ENCODE results near the gene RUNX2.

RUNX2 gene

DNA sequence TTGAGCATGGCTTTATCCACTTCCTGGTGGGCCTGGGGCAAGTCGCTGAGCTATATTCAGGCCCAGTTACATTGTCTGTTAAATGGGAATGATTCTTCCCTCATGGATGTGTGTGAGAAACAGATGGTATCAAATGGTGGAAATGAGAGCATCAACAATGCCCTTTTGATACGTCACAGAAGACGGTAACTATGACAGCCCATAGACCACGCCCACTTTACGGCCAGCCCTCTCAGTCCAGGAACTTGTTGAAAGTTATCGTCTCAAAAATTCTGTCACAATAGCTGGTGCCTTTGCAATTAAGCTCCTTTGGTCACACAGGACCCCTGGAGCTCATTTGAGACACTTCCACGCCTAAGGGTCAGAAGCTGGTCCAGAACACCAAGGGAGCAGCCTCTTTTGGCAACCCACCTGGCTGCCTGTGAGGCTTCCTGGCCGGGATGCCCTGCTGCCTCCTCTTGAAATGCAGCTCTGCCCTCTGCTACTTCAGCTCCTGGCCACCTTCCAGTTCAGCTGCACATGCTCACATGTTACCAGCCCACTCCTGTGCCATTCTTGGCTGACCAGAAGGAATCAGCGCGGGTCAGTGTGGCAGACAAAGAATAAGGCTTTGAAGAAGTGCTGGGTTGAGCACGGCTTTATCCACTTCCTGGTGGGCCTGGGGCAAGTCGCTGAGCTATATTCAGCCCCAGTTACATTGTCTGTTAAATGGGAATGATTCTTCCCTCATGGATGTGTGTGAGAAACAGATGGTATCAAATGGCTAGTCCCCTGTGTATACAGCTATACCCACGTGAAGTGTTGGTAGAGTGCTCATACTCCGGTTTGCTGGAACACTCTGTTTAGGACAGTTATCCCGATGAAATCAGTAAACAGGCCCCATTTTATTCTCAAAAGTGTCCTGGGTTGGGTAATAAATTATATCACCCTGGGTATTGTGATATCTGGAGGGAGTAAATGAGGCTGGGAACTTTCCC, 248.8 kb downstream of the RUNX2 start:
- Histone ChIP-seq H3K27ac (peak overlapping the region in 4 of 11 experiments; percentile 19 to 61 (median 41); a peak in 3 of 22 replicates), H3K9me3 (replicated peaks in 1 of 11) (peaks cover 0 to 7% (median 4%) of the 10 kb centered on the region in 11 experiments; a peak in 6 of 22 replicates), H3K4me1 (peaks cover 0 to 15% (median 9%) of the 10 kb centered on the region in 10 experiments; a peak in 11 of 20 replicates), H4K20me1 (no peaks in the 10 kb centered on the region), H3K27me3 (no peaks in the 10 kb centered on the region), H3K9ac (no peak overlapping the region), H3K36me3 (no peaks in the 10 kb centered on the region), H3K4me3 (no peak overlapping the region), H3K4me2 (peak overlapping the region in 1 of 11 experiments; percentile 9; a peak in 1 of 22 replicates)
- TF ChIP-seq Cebpa-rat (IDR thresholded peaks at IDR 0.05), result no peak

DNA sequence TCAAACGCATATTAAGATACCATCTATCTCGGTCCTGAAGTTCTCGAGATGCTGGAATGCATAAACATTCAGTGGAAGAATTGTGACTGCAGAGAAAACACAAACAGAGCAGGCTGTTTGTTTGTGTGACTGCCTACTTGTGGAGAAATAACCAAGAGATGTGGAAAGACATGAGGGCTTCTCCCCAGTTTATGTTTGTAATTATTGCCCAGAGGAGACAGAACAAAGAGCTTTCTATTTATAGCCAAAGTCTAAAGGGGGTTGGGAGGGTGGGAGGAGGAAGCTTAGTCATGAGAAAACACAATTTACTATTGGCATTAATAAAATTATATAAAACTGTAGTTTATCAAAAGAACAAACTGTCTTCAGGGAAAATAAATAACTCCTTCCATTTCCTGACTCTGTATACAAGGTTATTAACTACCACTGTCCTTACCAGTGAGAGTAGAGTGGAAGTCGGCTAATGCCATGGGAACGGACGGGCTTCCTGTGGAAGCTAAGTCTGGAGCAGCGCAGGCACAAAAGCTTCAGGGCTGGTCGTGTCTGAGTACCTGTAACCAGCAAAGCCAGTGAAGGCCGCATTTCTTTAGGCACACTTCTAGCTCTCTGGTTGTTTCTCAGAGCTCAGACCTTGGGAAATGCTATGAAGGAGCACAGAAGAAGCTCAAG, 249.8 kb downstream of the RUNX2 start:
- Histone ChIP-seq H3K27me3 (no peaks in the 10 kb centered on the region), H3K9me3 (replicated peaks in 1 of 11) (peaks cover 0 to 15% (median 6%) of the 10 kb centered on the region in 11 experiments; a peak in 12 of 22 replicates), H3K4me3 (no peak overlapping the region), H3K4me2 (peak overlapping the region in 1 of 11 experiments; percentile 9; a peak in 1 of 22 replicates), H3K36me3 (no peaks in the 10 kb centered on the region), H3K9ac (no peak overlapping the region), H3K27ac (peak overlapping the region in 3 of 11 experiments; percentile 1 to 38 (median 34); a peak in 3 of 22 replicates), H3K4me1 (peaks cover 0 to 15% (median 9%) of the 10 kb centered on the region in 10 experiments; a peak in 11 of 20 replicates), H4K20me1 (no peaks in the 10 kb centered on the region)
- no peak for TF ChIP-seq Cebpa-rat (IDR thresholded peaks at IDR 0.05)

DNA sequence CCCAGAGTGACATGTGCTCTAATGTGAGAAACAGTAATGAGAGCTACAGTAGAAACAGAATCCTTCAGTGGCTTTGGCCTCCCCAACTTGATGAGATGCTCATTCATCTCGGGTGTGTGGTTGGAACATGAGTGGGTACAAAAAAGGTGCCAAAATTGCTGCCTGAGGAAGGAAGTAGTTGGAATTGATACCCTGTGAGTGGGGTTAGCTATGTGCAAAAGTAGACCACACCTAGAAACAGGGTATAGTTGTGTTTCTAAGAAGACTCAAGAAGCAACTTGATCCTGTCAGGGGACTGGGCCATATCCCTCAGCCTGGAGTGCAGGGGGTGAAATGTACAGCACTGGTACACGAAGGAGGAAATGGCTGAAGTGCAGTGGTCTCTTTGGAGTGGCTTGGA, 256.0 kb downstream of the RUNX2 start:
- Histone ChIP-seq H3K36me3 (no peaks in the 10 kb centered on the region), H3K4me3 (no peak overlapping the region), H3K27ac (no peak overlapping the region), H3K9ac (no peak overlapping the region), H3K27me3 (no peaks in the 10 kb centered on the region), H4K20me1 (no peaks in the 10 kb centered on the region), H3K4me1 (peaks cover 0 to 7% (median 0%) of the 10 kb centered on the region in 10 experiments; a peak in 3 of 20 replicates), H3K4me2 (no peak overlapping the region), H3K9me3 (replicated peaks in 1 of 11) (peaks cover 0 to 15% (median 6%) of the 10 kb centered on the region in 11 experiments; a peak in 13 of 22 replicates)
- TF ChIP-seq Cebpa-rat (IDR thresholded peaks at IDR 0.05), result no peak

DNA sequence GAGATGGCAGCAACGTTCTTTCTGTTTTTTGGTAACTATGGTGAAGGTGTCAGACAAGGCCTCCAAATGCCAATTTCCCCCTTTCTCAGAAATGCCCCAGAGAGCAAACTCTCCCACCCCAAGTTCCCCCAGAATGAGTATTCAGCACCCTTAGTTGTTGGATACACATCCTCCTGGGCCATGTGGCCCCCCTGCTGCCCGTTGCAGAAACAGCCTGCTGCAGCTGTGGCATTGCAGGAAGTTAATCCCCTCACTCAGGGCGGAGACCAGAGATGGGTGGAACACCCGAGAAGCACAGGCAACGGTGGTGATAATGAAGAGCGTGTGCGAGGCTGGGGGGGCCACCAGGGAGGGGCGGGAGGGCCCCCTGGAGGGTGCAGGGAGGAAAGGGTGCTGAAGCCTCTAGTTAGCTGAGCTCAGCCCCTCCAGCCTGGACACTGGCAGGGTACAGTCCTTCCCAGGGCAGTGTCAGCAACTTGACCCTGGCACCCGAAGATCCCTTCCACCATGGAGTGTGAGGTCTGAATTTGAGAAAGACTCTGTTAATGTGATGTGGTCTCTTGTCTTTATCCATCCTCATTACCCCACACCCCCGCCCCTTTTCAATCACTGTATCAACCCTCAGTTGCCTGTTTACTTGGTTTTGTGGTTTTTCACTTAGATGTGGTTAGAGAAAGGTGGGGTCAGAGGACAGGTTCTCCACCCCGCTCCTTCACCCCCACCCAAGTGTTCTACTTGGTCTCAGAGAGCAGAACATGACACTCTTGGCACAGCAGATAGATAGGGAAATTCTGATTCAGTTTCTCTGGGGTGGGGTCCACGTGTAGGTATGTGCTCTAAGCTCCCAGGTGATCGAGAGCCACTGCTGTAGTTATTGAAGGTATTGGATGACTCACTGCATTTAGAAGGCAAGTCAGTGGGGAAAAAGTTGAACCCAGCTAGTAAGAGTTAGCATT, 258.4 kb downstream of the RUNX2 start:
- no peak overlapping the region for H3K27ac ChIP-seq
- H3K9ac ChIP-seq, result no peak overlapping the region
- H3K27me3 ChIP-seq, result no peaks in the 10 kb centered on the region
- no peak for TF ChIP-seq Cebpa-rat (IDR thresholded peaks at IDR 0.05)
- H3K4me3 ChIP-seq, result no peak overlapping the region
- H4K20me1 ChIP-seq, result no peaks in the 10 kb centered on the region
- H3K4me2 ChIP-seq, result peak overlapping the region in 3 of 11 experiments; percentile 9 to 21 (median 21); a peak in 3 of 22 replicates
- H3K9me3 ChIP-seq (replicated peaks in 1 of 11), result peaks cover 0 to 13% (median 5%) of the 10 kb centered on the region in 11 experiments; a peak in 12 of 22 replicates
- peaks cover 0 to 7% (median 0%) of the 10 kb centered on the region in 10 experiments; a peak in 3 of 20 replicates for H3K4me1 ChIP-seq
- H3K36me3 ChIP-seq, result no peaks in the 10 kb centered on the region

DNA sequence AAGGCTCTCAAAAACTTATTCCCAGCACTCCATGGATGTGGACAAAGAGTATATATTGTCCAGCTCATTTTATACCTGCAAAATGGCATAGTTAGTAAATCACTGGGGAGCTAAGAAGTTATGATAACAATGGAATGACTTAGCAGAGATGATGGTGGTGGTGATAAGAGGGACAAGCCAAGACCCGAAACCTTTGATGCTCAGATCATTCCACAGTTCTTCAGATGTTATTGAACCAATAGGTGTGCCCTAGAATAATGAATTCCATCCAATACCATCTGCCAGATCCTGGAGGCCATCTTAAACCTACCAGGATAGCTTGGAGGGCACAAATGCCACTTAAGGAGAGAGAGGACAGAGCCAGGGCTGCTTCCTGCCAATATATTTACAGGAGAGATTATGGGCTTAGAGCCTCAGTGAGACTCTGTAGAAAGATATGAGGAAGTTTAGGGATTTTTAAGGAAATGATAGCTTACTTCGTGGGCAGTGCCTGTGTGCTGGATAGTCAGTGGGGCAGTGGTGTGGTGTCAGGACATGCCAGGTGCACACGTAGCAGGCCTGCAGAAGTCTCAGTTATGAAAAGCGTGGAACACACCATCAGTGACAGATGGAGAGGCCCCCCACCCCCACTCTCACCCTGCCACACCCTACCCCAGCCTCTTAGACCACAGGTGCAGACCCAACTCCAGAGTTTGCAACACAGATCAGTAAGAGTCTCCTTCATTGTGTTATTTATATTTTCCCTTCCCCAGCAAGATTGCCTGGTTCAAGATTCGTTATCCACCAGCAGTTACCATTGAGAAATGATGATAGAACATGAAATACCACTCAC, 259.3 kb downstream of the RUNX2 start:
- no peak overlapping the region for H3K27ac ChIP-seq
- no peaks in the 10 kb centered on the region for H3K27me3 ChIP-seq
- H3K4me3 ChIP-seq, result no peak overlapping the region
- H3K9ac ChIP-seq, result no peak overlapping the region
- peaks cover 0 to 6% (median 4%) of the 10 kb centered on the region in 11 experiments; a peak in 9 of 22 replicates for H3K9me3 ChIP-seq (replicated peaks in 1 of 11)
- H4K20me1 ChIP-seq, result no peaks in the 10 kb centered on the region
- no peak for TF ChIP-seq Cebpa-rat (IDR thresholded peaks at IDR 0.05)
- peaks cover 0 to 7% (median 0%) of the 10 kb centered on the region in 10 experiments; a peak in 3 of 20 replicates for H3K4me1 ChIP-seq
- no peaks in the 10 kb centered on the region for H3K36me3 ChIP-seq
- H3K4me2 ChIP-seq, result no peak overlapping the region

DNA sequence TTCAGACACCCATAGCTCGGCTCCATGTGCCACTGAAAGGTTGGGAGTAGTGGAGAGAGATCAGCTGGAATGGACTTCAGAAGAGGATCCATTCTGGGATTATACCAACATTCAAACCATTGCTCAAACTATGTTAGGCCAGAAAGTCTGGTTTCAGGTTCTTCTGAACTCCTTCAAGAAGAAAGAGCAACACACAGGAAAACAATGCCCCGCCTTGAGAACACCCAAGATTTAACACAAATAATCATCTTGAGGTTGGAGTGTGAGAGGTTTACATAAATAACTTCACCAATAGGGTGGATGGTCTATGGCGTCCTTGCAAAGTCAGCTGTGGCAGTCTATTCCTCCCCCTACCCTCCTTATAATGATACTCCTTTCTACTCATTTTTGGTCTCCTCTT, 261.2 kb downstream of the RUNX2 start:
- H3K9ac ChIP-seq, result no peak overlapping the region
- no peaks in the 10 kb centered on the region for H4K20me1 ChIP-seq
- H3K27me3 ChIP-seq, result no peaks in the 10 kb centered on the region
- no peak overlapping the region for H3K27ac ChIP-seq
- H3K4me1 ChIP-seq, result peaks cover 0 to 7% (median 0%) of the 10 kb centered on the region in 10 experiments; a peak in 3 of 20 replicates
- no peaks in the 10 kb centered on the region for H3K36me3 ChIP-seq
- TF ChIP-seq Cebpa-rat (IDR thresholded peaks at IDR 0.05), result no peak
- H3K4me3 ChIP-seq, result no peak overlapping the region
- H3K4me2 ChIP-seq, result no peak overlapping the region
- H3K9me3 ChIP-seq (replicated peaks in 1 of 11), result no peaks in the 10 kb centered on the region

DNA sequence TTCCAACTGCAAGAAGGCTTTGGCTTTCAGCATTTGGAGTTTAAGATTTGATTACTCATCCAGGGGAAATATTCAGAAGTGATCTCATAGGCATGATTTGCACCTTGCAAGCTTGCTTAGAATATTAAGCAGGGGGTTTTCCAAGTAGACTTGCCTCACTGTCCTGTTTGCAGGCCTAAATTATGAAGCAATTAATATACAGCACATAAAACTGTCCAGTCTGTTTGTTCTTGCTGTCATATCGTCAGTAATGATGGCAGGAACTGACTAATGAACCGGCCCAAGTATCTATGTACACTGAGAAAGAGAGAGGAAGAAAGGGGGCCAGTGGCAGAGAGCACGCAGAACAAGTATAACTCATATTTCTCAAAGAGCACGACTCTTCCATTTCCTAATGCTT, 262.1 kb downstream of the RUNX2 start:
- H3K36me3 ChIP-seq, result no peaks in the 10 kb centered on the region
- H3K27me3 ChIP-seq, result no peaks in the 10 kb centered on the region
- no peak overlapping the region for H3K4me2 ChIP-seq
- no peak for TF ChIP-seq Cebpa-rat (IDR thresholded peaks at IDR 0.05)
- no peaks in the 10 kb centered on the region for H3K9me3 ChIP-seq (replicated peaks in 1 of 11)
- no peak overlapping the region for H3K9ac ChIP-seq
- H3K4me3 ChIP-seq, result no peak overlapping the region
- H4K20me1 ChIP-seq, result no peaks in the 10 kb centered on the region
- peaks cover 0 to 7% (median 0%) of the 10 kb centered on the region in 10 experiments; a peak in 3 of 20 replicates for H3K4me1 ChIP-seq
- no peak overlapping the region for H3K27ac ChIP-seq

Data from BLaER1 treated with 17β-estradiol and CSF1 and Interleukin-3, amounts not matched to agents 10 nM and 100 nM (cell line).